HepG2 (cell line): ENCODE data around the gene EMILIN3. TPM values are rescaled to one million over a fixed set of nuclear protein-coding genes. Genes with fewer than 3 reads are reported as not detected.

ENCODE experiments used
- AKNA ChIP-seq: sonication (generic); formaldehyde crosslinking; IDR thresholded peaks from 2 replicates; pipeline ENCODE4 v1.4.0; 2020; ENCODE audit warnings: missing genetic modification reagents, borderline replicate concordance
- ATF7 ChIP-seq, 2 experiments: fragments of 450-650 bp in 1 of 2; sonication (generic) in 1 of 2; formaldehyde crosslinking in 1 of 2; IDR thresholded peaks; 2 replicates each; pipeline versions ENCODE4 v1.4.0 to v1.6.1; 2016 to 2020; ENCODE audit warnings: antibody characterized with exemption in 1 of 2, mild to moderate bottlenecking in 1 of 2, missing genetic modification reagents in 1 of 2
- LRRFIP1 ChIP-seq: sonication (generic); formaldehyde crosslinking; conservative IDR thresholded peaks from 2 replicates; pipeline ENCODE4 v1.4.0; 2020; ENCODE audit warnings: missing genetic modification reagents
- NFYB ChIP-seq: sonication (generic); formaldehyde crosslinking; IDR thresholded peaks from 2 replicates; pipeline ENCODE4 v1.4.0; 2020; ENCODE audit warnings: missing genetic modification reagents
- PAWR ChIP-seq: sonication (generic); formaldehyde crosslinking; IDR thresholded peaks from 2 replicates; pipeline ENCODE4 v1.4.0; 2020; ENCODE audit warnings: missing genetic modification reagents, mild to moderate bottlenecking, borderline replicate concordance
- SAFB2 ChIP-seq: sonication (generic); formaldehyde crosslinking; IDR thresholded peaks from 2 replicates; pipeline ENCODE4 v1.5.1; 2020; ENCODE audit warnings: missing genetic modification reagents, low read depth, mild to moderate bottlenecking, borderline replicate concordance
- TRAFD1 ChIP-seq: sonication (generic); formaldehyde crosslinking; IDR thresholded peaks from 2 replicates; pipeline ENCODE4 v1.5.1; 2020; ENCODE audit warnings: missing genetic modification reagents, mild to moderate bottlenecking, borderline replicate concordance
- ZBTB8A ChIP-seq: sonication (generic); formaldehyde crosslinking; IDR thresholded peaks from 2 replicates; pipeline ENCODE4 v1.4.0; 2020; ENCODE audit warnings: mild to moderate bottlenecking, low read depth, missing genetic modification reagents, borderline replicate concordance
- ZHX2 ChIP-seq, 2 experiments: sonication (generic) in 1 of 2; formaldehyde crosslinking in 1 of 2; IDR thresholded peaks; 2 replicates each; pipeline versions ENCODE4 v1.6.1 to v1.9.0; 2014 to 2022; ENCODE audit warnings: antibody characterized with exemption in 1 of 2, borderline replicate concordance in 1 of 2, inconsistent platforms in 1 of 2, low read depth in 1 of 2, missing genetic modification reagents in 1 of 2
- ZMAT3 ChIP-seq: sonication (generic); formaldehyde crosslinking; conservative IDR thresholded peaks from 2 replicates; pipeline ENCODE4 v1.7.0; 2021; ENCODE audit warnings: missing genetic modification reagents
- polyA plus RNA-seq, 8 experiments: library from polyadenylated mRNA; depleted of rRNA in 3 of 8; stranded (reverse) in 7 of 8; unstranded in 1 of 8; fragments of >200 nt; fragmentation: Illumina TruSeq in 4 of 8; extraction: Trizol in 4 of 8; gene quantifications; 2 replicates each; pipeline versions ENCODE4 v1.2.1 to v1.2.3, GENCODE V29; 2011 to 2016; ENCODE audit warnings: low read depth in 4 of 8, missing spikeins in 1 of 8, mixed read lengths in 1 of 8; ENCODE audit not compliant: insufficient read depth in 1 of 8
- total RNA-seq, 5 experiments: library from RNA; depleted of rRNA; stranded (reverse); fragments of >200 nt; fragmentation: Illumina TruSeq; extraction: Trizol; gene quantifications; 2 replicates each; pipeline ENCODE4 v1.2.3, GENCODE V29; 2016; ENCODE audit warnings: low read depth in 1 of 5

The EMILIN3 gene
- total and polyA plus RNA-seq, 2 of the 13 experiments (the other 11 are each of a cell fraction or from before 2014, with no cell fraction given) = 0.25 to 0.29 TPM

GRCh38 chr20:41340327-41341055 is 26.1 kb downstream of the EMILIN3 start, which contains the start of gene LPIN3 (continued):
- TF ChIP-seq ZHX2 (IDR thresholded peaks at IDR 0.05; ENCODE audit: low read depth) (0 out of 2 replicates have a peak, but pooled peaks have one; percentile 9), ZHX2 (CRISPR knock-in tag; IDR thresholded peaks at IDR 0.05; ENCODE audit: borderline replicate concordance) (no peak), ZMAT3 (CRISPR knock-in tag) (peak; percentile 93), ZBTB8A (no peak), PAWR (CRISPR knock-in tag) (0 out of 2 replicates have a peak, but pooled peaks have one; percentile 24), ATF7 (IDR thresholded peaks at IDR 0.05) (no peak), ATF7 (CRISPR knock-in tag; IDR thresholded peaks at IDR 0.05) (no peak; the same call in 1 of the 2 replicates), SAFB2 (CRISPR knock-in tag) (no peak; the same call in 1 of the 2 replicates), LRRFIP1 (CRISPR knock-in tag) (no peak), TRAFD1 (0 out of 2 replicates have a peak, but pooled peaks have one; percentile 21), NFYB (CRISPR knock-in tag) (peak; percentile 31; the same call in 1 of the 2 replicates), AKNA (CRISPR knock-in tag) (no peak; the same call in 1 of the 2 replicates)
